GM11168 (cell line): Measurements from ENCODE around the gene RAB31.
"Not testable (repeated sequence)": the region's sequence is repeated elsewhere in the genome, so short reads cannot be mapped to it uniquely, and the experiment has no call there.

ENCODE experiments used
- in situ Hi-C: fragments of 300-500 bp; cut with MboI; formaldehyde crosslinking; loops from one replicate; pipeline ENCODE4 v1.12.0; 2022; ENCODE audit warnings: low sequenced_read_pairs; ENCODE audit not compliant: unreplicated experiment

The RAB31 gene

GRCh38 chr18:9871244-9871746 is 163.2 kb downstream of the RAB31 start:
- in situ Hi-C loops = no loop called here

GRCh38 chr18:9872823-9873222 is 164.7 kb downstream of the RAB31 start:
- in situ Hi-C loops = no loop called here

GRCh38 chr18:9874728-9875127 is 166.6 kb downstream of the RAB31 start:
- in situ Hi-C loops = no loop called here

- in situ Hi-C loops = no loop called here
Observed at GRCh38 chr18:9876212-9876866, 168.2 kb downstream of the RAB31 start.

- in situ Hi-C loops = no loop called here
Observed at GRCh38 chr18:9876867-9877654, 169.0 kb downstream of the RAB31 start.

- in situ Hi-C loops = no loop called here
Observed at GRCh38 chr18:9877655-9878014, 169.5 kb downstream of the RAB31 start.

- in situ Hi-C loops = no loop called here
Observed at GRCh38 chr18:9878095-9878494, 170.0 kb downstream of the RAB31 start.

GRCh38 chr18:9878783-9879242 is 170.7 kb downstream of the RAB31 start:
- in situ Hi-C loops = no loop called here

- in situ Hi-C loops = no loop called here
Observed at GRCh38 chr18:9884090-9884489, 176.0 kb downstream of the RAB31 start.

GRCh38 chr18:9884532-9885140 is 176.5 kb downstream of the RAB31 start:
- in situ Hi-C loops = no loop called here

- in situ Hi-C loops = no loop called here
Observed at GRCh38 chr18:9885170-9886004, 177.3 kb downstream of the RAB31 start, which contains the start of gene TXNDC2. TXNDC2 (plus strand) TSS chr18:9885973; CDS start chr18:9886681, 708 bp downstream.

GRCh38 chr18:9886005-9886348 is 177.9 kb downstream of the RAB31 start:
- in situ Hi-C loops = no loop called here

GRCh38 chr18:9887992-9888391 is 179.9 kb downstream of the RAB31 start:
- in situ Hi-C loops = no loop called here

GRCh38 chr18:9890196-9890595 is 182.1 kb downstream of the RAB31 start:
- in situ Hi-C loops = no loop called here

- in situ Hi-C loops = no loop called here
Observed at GRCh38 chr18:9890957-9891356, 182.9 kb downstream of the RAB31 start.

GRCh38 chr18:9891515-9891914 is 183.4 kb downstream of the RAB31 start:
- in situ Hi-C loops = not testable (repeated sequence)

GRCh38 chr18:9894454-9895068 is 186.5 kb downstream of the RAB31 start:
- in situ Hi-C loops = no loop called here

GRCh38 chr18:9897129-9897528 is 189.0 kb downstream of the RAB31 start:
- in situ Hi-C loops = no loop called here

- in situ Hi-C loops = not testable (repeated sequence)
Observed at GRCh38 chr18:9897787-9898291, 189.7 kb downstream of the RAB31 start.
